ENCODE results near the gene LGR6.
"Not testable (repeated sequence)": the region's sequence is repeated elsewhere in the genome, so short reads cannot be mapped to it uniquely, and the experiment has no call there.

Gene LGR6

GRCh38 chr1:202179828-202180750 lies 13.5 kb upstream of the LGR6 start:
- H3K9me3 ChIP-seq (ENCODE audit: control insufficient read depth, low read length), result no peaks in the 10 kb centered on the region
- H3K27ac ChIP-seq (ENCODE audit: insufficient read depth, low read depth, low read length, poor library complexity, severe bottlenecking), result no peak overlapping the region
- H3K4me3 ChIP-seq (ENCODE audit: insufficient read depth, low read depth, low read length), result no peak overlapping the region
- H3K27me3 ChIP-seq (ENCODE audit: control insufficient read depth, insufficient read depth, low read length, poor library complexity, severe bottlenecking), result no peaks in the 10 kb centered on the region
- H3K4me1 ChIP-seq (ENCODE audit: control insufficient read depth, insufficient read depth, low read length), result peaks cover 3% of the 10 kb centered on the region
- WGBS, 2 experiments, result 86 to 87% methylated on average over 19 of the region's 19 CpGs
- no peaks in the 10 kb centered on the region for H3K36me3 ChIP-seq (ENCODE audit: control insufficient read depth, insufficient read depth, low read length)

- WGBS, 2 experiments, result 75 to 83% methylated on average over 2 of the region's 2 CpGs
- H3K4me3 ChIP-seq (ENCODE audit: insufficient read depth, low read depth, low read length); H3K4me1 ChIP-seq (ENCODE audit: control insufficient read depth, insufficient read depth, low read length); H3K27me3 ChIP-seq (ENCODE audit: control insufficient read depth, insufficient read depth, low read length, poor library complexity, severe bottlenecking); H3K36me3 ChIP-seq (ENCODE audit: control insufficient read depth, insufficient read depth, low read length); H3K9me3 ChIP-seq (ENCODE audit: control insufficient read depth, low read length); H3K27ac ChIP-seq (ENCODE audit: insufficient read depth, low read depth, low read length, poor library complexity, severe bottlenecking): not testable (repeated sequence)
These were observed 12.9 kb upstream of the LGR6 start for GRCh38 chr1:202180751-202181139.

GRCh38 chr1:202181586-202181985 lies 12.0 kb upstream of the LGR6 start:
- Histone ChIP-seq H3K27ac (ENCODE audit: insufficient read depth, low read depth, low read length, poor library complexity, severe bottlenecking) (no peak overlapping the region), H3K9me3 (ENCODE audit: control insufficient read depth, low read length) (no peaks in the 10 kb centered on the region), H3K36me3 (ENCODE audit: control insufficient read depth, insufficient read depth, low read length) (no peaks in the 10 kb centered on the region), H3K27me3 (ENCODE audit: control insufficient read depth, insufficient read depth, low read length, poor library complexity, severe bottlenecking) (no peaks in the 10 kb centered on the region), H3K4me3 (ENCODE audit: insufficient read depth, low read depth, low read length) (no peak overlapping the region), H3K4me1 (ENCODE audit: control insufficient read depth, insufficient read depth, low read length) (peaks cover 4% of the 10 kb centered on the region)
- WGBS, 2 experiments, result 93 to 94% methylated on average over 7 of the region's 7 CpGs

- H3K9me3 ChIP-seq (ENCODE audit: control insufficient read depth, low read length), result no peaks in the 10 kb centered on the region
- H3K27ac ChIP-seq (ENCODE audit: insufficient read depth, low read depth, low read length, poor library complexity, severe bottlenecking), result no peak overlapping the region
- no peak overlapping the region for H3K4me3 ChIP-seq (ENCODE audit: insufficient read depth, low read depth, low read length)
- H3K27me3 ChIP-seq (ENCODE audit: control insufficient read depth, insufficient read depth, low read length, poor library complexity, severe bottlenecking), result no peaks in the 10 kb centered on the region
- 94% methylated on average over 8 of the region's 8 CpGs for WGBS, 2 experiments
- no peaks in the 10 kb centered on the region for H3K36me3 ChIP-seq (ENCODE audit: control insufficient read depth, insufficient read depth, low read length)
- H3K4me1 ChIP-seq (ENCODE audit: control insufficient read depth, insufficient read depth, low read length), result peaks cover 4% of the 10 kb centered on the region
These were observed 11.3 kb upstream of the LGR6 start for GRCh38 chr1:202182040-202182877.

GRCh38 chr1:202184750-202185460 lies 8.7 kb upstream of the LGR6 start:
- no peaks in the 10 kb centered on the region for H3K9me3 ChIP-seq (ENCODE audit: control insufficient read depth, low read length)
- peaks cover 4% of the 10 kb centered on the region for H3K4me1 ChIP-seq (ENCODE audit: control insufficient read depth, insufficient read depth, low read length)
- 28 to 30% methylated on average over 19 of the region's 19 CpGs for WGBS, 2 experiments
- no peaks in the 10 kb centered on the region for H3K36me3 ChIP-seq (ENCODE audit: control insufficient read depth, insufficient read depth, low read length)
- no peak overlapping the region for H3K27ac ChIP-seq (ENCODE audit: insufficient read depth, low read depth, low read length, poor library complexity, severe bottlenecking)
- no peak overlapping the region for H3K4me3 ChIP-seq (ENCODE audit: insufficient read depth, low read depth, low read length)
- H3K27me3 ChIP-seq (ENCODE audit: control insufficient read depth, insufficient read depth, low read length, poor library complexity, severe bottlenecking), result no peaks in the 10 kb centered on the region

GRCh38 chr1:202186327-202186726 lies 7.3 kb upstream of the LGR6 start:
- Histone ChIP-seq H3K9me3 (ENCODE audit: control insufficient read depth, low read length) (no peaks in the 10 kb centered on the region), H3K4me3 (ENCODE audit: insufficient read depth, low read depth, low read length) (no peak overlapping the region), H3K27ac (ENCODE audit: insufficient read depth, low read depth, low read length, poor library complexity, severe bottlenecking) (no peak overlapping the region), H3K36me3 (ENCODE audit: control insufficient read depth, insufficient read depth, low read length) (no peaks in the 10 kb centered on the region), H3K4me1 (ENCODE audit: control insufficient read depth, insufficient read depth, low read length) (peaks cover 4% of the 10 kb centered on the region), H3K27me3 (ENCODE audit: control insufficient read depth, insufficient read depth, low read length, poor library complexity, severe bottlenecking) (no peaks in the 10 kb centered on the region)
- WGBS, 2 experiments, result 93% methylated on average over 7 of the region's 7 CpGs

GRCh38 chr1:202187041-202187671 lies 6.4 kb upstream of the LGR6 start:
- WGBS, 2 experiments, result 84 to 88% methylated on average over 8 of the region's 8 CpGs

GRCh38 chr1:202187697-202188407 lies 5.7 kb upstream of the LGR6 start:
- H3K27me3 ChIP-seq (ENCODE audit: control insufficient read depth, insufficient read depth, low read length, poor library complexity, severe bottlenecking), result peaks cover 4% of the 10 kb centered on the region
- no peaks in the 10 kb centered on the region for H3K9me3 ChIP-seq (ENCODE audit: control insufficient read depth, low read length)
- no peak overlapping the region for H3K4me3 ChIP-seq (ENCODE audit: insufficient read depth, low read depth, low read length)
- H3K36me3 ChIP-seq (ENCODE audit: control insufficient read depth, insufficient read depth, low read length), result no peaks in the 10 kb centered on the region
- H3K4me1 ChIP-seq (ENCODE audit: control insufficient read depth, insufficient read depth, low read length), result peaks cover 4% of the 10 kb centered on the region
- WGBS, 2 experiments, result 85 to 91% methylated on average over 8 of the region's 8 CpGs
- H3K27ac ChIP-seq (ENCODE audit: insufficient read depth, low read depth, low read length, poor library complexity, severe bottlenecking), result no peak overlapping the region

More at GRCh38 chr1:202187041-202187671, 6.4 kb upstream of the LGR6 start:
- H3K27ac ChIP-seq (ENCODE audit: insufficient read depth, low read depth, low read length, poor library complexity, severe bottlenecking), result no peak overlapping the region
- H3K9me3 ChIP-seq (ENCODE audit: control insufficient read depth, low read length), result no peaks in the 10 kb centered on the region
- no peaks in the 10 kb centered on the region for H3K36me3 ChIP-seq (ENCODE audit: control insufficient read depth, insufficient read depth, low read length)
- no peaks in the 10 kb centered on the region for H3K27me3 ChIP-seq (ENCODE audit: control insufficient read depth, insufficient read depth, low read length, poor library complexity, severe bottlenecking)
- peaks cover 4% of the 10 kb centered on the region for H3K4me1 ChIP-seq (ENCODE audit: control insufficient read depth, insufficient read depth, low read length)
- H3K4me3 ChIP-seq (ENCODE audit: insufficient read depth, low read depth, low read length), result no peak overlapping the region

- H3K4me1 ChIP-seq (ENCODE audit: control insufficient read depth, insufficient read depth, low read length), result peaks cover 12% of the 10 kb centered on the region
- WGBS, 2 experiments, result 61 to 65% methylated on average over 20 of the region's 20 CpGs
- H3K4me3 ChIP-seq (ENCODE audit: insufficient read depth, low read depth, low read length), result no peak overlapping the region
- no peaks in the 10 kb centered on the region for H3K9me3 ChIP-seq (ENCODE audit: control insufficient read depth, low read length)
- peaks cover 17% of the 10 kb centered on the region for H3K27me3 ChIP-seq (ENCODE audit: control insufficient read depth, insufficient read depth, low read length, poor library complexity, severe bottlenecking)
- no peaks in the 10 kb centered on the region for H3K36me3 ChIP-seq (ENCODE audit: control insufficient read depth, insufficient read depth, low read length)
- no peak overlapping the region for H3K27ac ChIP-seq (ENCODE audit: insufficient read depth, low read depth, low read length, poor library complexity, severe bottlenecking)
These were observed 4.4 kb upstream of the LGR6 start for GRCh38 chr1:202189001-202189790.
